AG09319 (cell line): ENCODE data around the gene TNFRSF18.

Experiments
- DNase-seq: peaks from one replicate; pipeline ENCODE4 v3.0.0-alpha.2; 2010; ENCODE audit warnings: low read depth; ENCODE audit errors: extremely low read depth
- CTCF ChIP-seq: IDR thresholded peaks from 2 replicates; pipeline ENCODE4 v1.5.1; 2011; ENCODE audit warnings: low read depth, mild to moderate bottlenecking, inconsistent platforms, low read length, moderate library complexity

TNFRSF18 gene

DNA sequence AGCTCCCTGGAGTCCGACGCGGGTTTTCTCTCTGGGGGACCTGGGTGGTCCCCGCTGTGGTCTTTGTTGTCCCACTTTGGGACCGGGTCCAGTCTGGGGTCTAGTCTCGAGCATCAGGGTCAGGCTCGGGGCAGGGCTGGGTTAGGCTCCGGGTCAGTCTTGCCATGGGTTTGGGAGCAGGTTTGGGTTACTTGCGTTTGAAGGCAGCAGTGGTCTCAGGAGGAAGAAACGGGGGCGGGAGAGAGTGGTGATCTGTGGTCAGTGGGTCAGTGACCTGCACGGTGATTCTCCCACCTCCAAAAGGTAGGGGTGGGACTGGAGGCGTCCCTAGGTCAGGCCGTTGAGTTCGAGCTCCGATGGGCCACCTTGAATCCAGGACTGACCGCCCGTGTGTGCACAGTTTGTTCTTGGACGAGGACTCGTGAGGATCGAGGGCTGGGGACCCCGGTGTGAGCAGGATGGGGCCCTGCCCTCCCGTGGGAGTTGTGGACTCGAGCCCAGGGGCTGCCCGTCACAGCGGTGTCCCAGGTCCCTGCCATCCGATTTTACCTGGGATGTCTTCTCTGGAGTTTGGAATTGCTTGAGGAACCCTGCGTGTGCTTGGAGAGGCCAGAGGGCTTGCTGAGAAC lies 27.9 kb upstream of the TNFRSF18 start:
- no peak for TF ChIP-seq CTCF

DNA sequence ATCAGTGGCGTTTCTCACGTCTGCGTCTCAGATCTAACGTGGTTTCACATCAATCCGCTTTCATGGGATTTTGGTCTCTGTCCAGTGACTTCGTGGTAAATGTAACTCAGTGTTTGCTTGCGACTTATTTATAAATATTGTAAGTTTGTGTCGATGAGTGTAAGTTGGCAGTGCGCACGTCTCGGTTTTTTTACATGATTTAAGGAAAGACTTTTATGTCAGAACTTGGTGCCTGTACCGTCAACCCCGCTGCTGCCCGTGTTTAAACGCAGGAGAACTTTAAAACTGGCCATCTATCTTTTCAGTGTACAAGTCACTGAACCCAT lies 27.1 kb upstream of the TNFRSF18 start:
- no peak for DNase-seq
- no peak for TF ChIP-seq CTCF

More for the DNA sequence above, 27.9 kb upstream of the TNFRSF18 start:
- no peak for DNase-seq

GRCh38 chr1:1232796-1233566 lies 26.6 kb upstream of the TNFRSF18 start:
- no peak for DNase-seq
- TF ChIP-seq CTCF: no peak

DNA sequence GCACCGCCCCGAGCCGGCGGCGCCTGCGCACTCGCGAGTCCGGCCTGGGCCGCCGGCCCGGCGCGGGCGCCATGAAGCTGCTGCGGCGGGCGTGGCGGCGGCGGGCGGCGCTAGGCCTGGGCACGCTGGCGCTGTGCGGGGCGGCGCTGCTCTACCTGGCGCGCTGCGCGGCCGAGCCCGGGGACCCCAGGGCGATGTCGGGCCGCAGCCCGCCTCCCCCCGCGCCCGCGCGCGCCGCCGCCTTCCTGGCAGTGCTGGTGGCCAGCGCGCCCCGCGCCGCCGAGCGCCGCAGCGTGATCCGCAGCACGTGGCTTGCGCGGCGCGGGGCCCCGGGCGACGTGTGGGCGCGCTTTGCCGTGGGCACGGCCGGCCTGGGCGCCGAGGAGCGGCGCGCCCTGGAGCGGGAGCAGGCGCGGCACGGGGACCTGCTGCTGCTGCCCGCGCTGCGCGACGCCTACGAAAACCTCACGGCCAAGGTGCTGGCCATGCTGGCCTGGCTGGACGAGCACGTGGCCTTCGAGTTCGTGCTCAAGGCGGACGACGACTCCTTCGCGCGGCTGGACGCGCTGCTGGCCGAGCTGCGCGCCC lies 25.9 kb upstream of the TNFRSF18 start, which contains the start of gene B3GALT6:
B3GALT6 (plus strand) TSS at position 30 of the 588 bp plus-strand sequence; CDS start at position 72, 42 bp downstream.
- TF ChIP-seq CTCF: no peak
- no peak for DNase-seq

DNA sequence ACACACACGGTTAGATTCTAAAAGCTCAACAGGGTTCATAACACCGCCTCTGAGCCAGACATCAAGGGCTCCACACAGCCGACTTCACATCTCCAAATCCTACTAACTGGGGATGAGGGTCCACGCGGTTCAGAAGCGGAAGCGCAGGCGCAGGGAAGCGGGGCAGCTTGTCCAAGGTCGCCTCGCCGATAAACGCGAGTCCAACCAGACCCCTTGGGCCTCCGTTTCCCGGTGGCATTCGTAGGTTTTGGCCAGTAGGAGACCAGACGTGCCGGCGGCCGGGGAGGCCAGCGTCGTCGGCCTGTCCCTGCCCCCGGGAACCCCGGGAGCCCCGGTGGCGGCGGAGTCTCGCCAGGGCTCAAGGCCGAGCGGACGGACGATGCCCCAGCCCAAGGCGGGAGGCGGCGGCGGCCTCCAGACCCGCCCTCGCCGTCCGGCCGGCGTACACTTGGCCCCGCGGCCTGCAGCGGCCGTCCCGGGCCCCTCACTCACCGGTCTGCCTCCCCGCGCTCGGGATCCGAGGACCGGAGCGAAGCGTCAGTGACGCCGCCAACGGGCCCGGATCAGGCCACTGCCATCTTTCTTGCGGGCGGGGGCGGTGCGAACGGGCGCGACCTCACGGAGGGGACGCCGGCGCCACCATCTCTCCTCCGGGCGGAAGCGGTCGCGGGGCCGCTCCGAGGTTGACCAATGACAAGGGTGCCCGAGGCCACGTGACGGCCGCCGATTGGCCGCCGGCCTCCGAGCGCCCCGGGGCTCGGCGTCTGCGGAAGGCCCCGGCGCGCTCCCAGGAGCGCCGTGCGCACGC lies 25.2 kb upstream of the TNFRSF18 start, which contains the start of gene SDF4:
SDF4 (minus strand) TSS at position 602 of the 808 bp plus-strand sequence. CDS start 3,229 bp downstream, outside the sequence.
- peak; percentile 92 for DNase-seq
- TF ChIP-seq CTCF: no peak

- DNase-seq: peak; percentile 23
- TF ChIP-seq CTCF: peak; percentile 32
Observed at GRCh38 chr1:1230656-1231399, 24.4 kb upstream of the TNFRSF18 start.
